Thymus (tissue), 11 donors: ENCODE results near the gene ALDH1L2. TPM values are rescaled to one million over a fixed set of nuclear protein-coding genes. Genes with fewer than 3 reads are reported as not detected.
A peak's percentile ranks its signal among the peaks of the same experiment; 100 is the strongest.

ENCODE experiments used
- DNase-seq, 9 donors: peaks; one replicate each; pipeline ENCODE4 v3.0.0-alpha.2; 2013; ENCODE audit warnings: low spot score in 9 of 9, low read depth in 6 of 9, missing footprints in 1 of 9
- H3K27ac ChIP-seq, 2 donors: one replicate each; pipeline ENCODE4 v1.5.1; 2013; ENCODE audit warnings: control low read depth in 1 of 2, low read depth in 1 of 2, low read length in 1 of 2, mild to moderate bottlenecking in 1 of 2, moderate library complexity in 1 of 2
- H3K27me3 ChIP-seq, 2 donors: one replicate each; pipeline ENCODE4 v1.5.1; 2013; ENCODE audit warnings: low read length in 1 of 2; ENCODE audit not compliant: control insufficient read depth in 2 of 2, insufficient read depth in 1 of 2
- H3K36me3 ChIP-seq, 2 donors: one replicate each; pipeline ENCODE4 v1.5.1; 2013; ENCODE audit warnings: low read length in 1 of 2, mild to moderate bottlenecking in 1 of 2, moderate library complexity in 1 of 2; ENCODE audit not compliant: control insufficient read depth in 2 of 2, insufficient read depth in 2 of 2
- H3K4me1 ChIP-seq, 2 donors: one replicate each; pipeline ENCODE4 v1.5.1; 2013; ENCODE audit warnings: low read length in 2 of 2; ENCODE audit not compliant: control insufficient read depth in 2 of 2, insufficient read depth in 2 of 2
- H3K4me3 ChIP-seq, 2 donors: one replicate each; pipeline ENCODE4 v1.5.1; 2013; ENCODE audit warnings: low read length in 2 of 2, control low read depth in 1 of 2, mild to moderate bottlenecking in 1 of 2
- H3K9me3 ChIP-seq, 2 donors: one replicate each; pipeline ENCODE4 v1.5.1; 2013; ENCODE audit warnings: low read length in 1 of 2, mild to moderate bottlenecking in 1 of 2; ENCODE audit not compliant: control insufficient read depth in 2 of 2, insufficient read depth in 1 of 2
- WGBS: extraction: QIAGEN DNeasy Blood & Tissue Kit; methylation state at CpG from one replicate; pipeline ENCODE4 v1.1.7; 2013; 5-methylcytosine and 5-hydroxymethylcytosine counted together
- polyA plus RNA-seq: library from polyadenylated mRNA; stranded (reverse); fragments of 200-250 nt; gene quantifications from one replicate; pipeline ENCODE4 v1.2.3, GENCODE V29; 2013
- total RNA-seq: library from RNA; stranded (reverse); fragments of 120-200 nt; gene quantifications from one replicate; pipeline ENCODE4 v1.2.4, GENCODE V29; 2013
- donor health status: healthy.

ALDH1L2 gene
- total and polyA plus RNA-seq, 2 donors, result 0.24 to 0.55 TPM

DNA sequence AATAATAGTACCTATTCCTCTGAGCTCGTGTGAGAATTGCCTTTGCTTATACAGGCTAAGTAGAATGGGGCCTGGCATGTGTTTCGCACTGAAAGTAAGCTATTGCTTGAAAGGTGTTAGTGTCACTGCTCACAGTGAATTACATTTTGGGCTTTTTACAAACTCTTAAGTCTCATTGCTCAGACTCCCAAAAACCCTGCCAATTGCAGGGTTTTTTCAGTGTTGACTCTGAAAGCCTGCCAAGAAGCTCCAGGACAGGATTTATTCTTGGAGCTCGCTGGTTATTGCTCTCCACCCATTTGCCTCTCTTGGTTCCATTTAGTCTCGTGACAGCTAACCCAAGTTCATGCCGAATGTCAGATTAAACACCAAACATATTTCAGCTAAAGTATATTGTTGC, 58.4 kb downstream of the ALDH1L2 start:
- Histone ChIP-seq H3K27ac (no peak overlapping the region), H3K4me3 (no peak overlapping the region), H3K4me1 (no peaks in the 10 kb centered on the region), H3K36me3 (no peaks in the 10 kb centered on the region), H3K27me3 (no peaks in the 10 kb centered on the region), H3K9me3 (no peaks in the 10 kb centered on the region)
- peak in 1 of 9 donors; percentile 9 for DNase-seq
- WGBS, result 92% methylated on average over 5 of the region's 5 CpGs

DNA sequence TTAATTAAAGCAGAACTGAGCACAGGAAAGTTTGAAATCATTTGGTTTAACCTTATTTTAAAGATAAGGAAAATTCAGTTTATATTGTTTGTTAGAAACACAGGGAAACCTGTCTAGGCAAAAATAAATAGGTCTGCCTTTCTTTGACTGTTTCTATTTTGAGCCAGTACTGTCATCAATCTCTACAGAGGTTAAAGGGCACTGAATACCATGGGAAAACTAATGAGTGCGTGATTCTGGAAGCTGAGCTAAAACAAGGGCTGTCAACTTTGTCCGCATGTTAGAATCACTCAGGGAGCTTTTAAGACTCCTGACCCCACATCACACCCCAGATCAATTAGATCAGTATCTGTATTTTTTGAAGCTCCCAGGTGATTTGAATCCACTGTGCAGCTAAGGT, 59.3 kb downstream of the ALDH1L2 start:
- Histone ChIP-seq H3K27ac (no peak overlapping the region), H3K4me3 (no peak overlapping the region), H3K27me3 (no peaks in the 10 kb centered on the region)

DNA sequence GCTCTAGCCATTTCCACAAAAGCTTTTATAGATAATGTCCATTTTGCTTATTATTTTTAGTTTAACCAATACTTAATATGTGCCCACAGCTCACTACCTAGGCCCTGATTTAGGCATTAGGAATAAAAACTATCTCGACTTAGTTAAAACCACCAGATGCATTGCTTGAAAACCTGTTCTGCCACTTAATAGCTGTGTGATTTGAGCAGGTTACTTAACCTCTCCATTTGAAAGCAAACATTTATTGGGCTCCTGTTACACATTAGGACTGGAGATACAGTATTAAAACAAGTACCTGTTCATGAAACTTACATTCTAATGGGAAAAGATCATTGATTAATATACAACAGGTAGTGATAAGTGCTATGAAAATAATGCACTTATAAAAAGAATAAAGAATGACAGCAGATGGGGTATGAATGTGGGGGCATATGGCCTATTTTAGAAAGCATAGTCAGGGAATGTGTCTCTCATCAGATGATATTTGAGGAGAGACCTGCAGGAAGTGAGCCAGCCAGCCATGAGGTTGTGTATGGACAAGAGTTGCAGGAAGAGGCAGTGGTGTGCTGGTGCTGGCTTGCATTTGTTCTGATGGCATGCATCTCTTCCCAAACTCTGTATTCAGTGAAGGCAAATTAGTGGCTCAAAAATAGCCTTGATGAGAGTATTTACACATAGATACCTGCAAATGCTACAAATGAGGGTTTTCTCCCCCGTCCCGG, 63.9 kb downstream of the ALDH1L2 start:
- WGBS, result 96% methylated on average over 3 of the region's 3 CpGs
- H3K4me1 ChIP-seq, result no peaks in the 10 kb centered on the region
- no peaks in the 10 kb centered on the region for H3K27me3 ChIP-seq
- no peaks in the 10 kb centered on the region for H3K9me3 ChIP-seq
- DNase-seq, result no peak
- peaks cover 0 to 6% of the 10 kb centered on the region in 2 donors for H3K36me3 ChIP-seq
- no peak overlapping the region for H3K27ac ChIP-seq
- no peak overlapping the region for H3K4me3 ChIP-seq

More for the DNA sequence above, 59.3 kb downstream of the ALDH1L2 start:
- H3K36me3 ChIP-seq, result no peaks in the 10 kb centered on the region
- H3K9me3 ChIP-seq, result no peaks in the 10 kb centered on the region
- 99% methylated on average over 2 of the region's 2 CpGs for WGBS
- no peak for DNase-seq
- no peaks in the 10 kb centered on the region for H3K4me1 ChIP-seq

DNA sequence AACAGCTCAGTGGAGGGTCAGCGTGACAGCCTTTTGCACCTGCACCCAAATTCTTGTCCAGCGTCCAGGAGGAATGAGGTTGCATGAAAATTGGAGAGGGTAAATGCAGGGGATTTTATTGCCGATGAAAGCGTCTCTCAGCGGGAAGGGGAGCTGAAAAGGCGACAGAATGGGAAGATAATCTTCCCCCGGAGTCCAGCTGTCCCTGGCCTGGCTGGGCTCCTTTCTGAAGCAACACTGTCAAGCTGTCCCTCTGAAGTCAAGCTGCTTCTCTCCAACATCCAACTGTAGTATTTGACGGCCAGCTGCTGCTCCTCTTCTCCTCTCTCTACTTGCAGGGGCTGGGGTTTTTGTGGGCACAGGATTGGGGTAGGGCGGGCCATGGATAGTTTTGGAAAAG, 65.5 kb downstream of the ALDH1L2 start:
- H3K27ac ChIP-seq, result no peak overlapping the region
- peaks cover 0 to 6% of the 10 kb centered on the region in 2 donors for H3K36me3 ChIP-seq
- H3K4me1 ChIP-seq, result no peaks in the 10 kb centered on the region
- WGBS, result 92% methylated on average over 9 of the region's 9 CpGs
- DNase-seq, result no peak
- no peak overlapping the region for H3K4me3 ChIP-seq
- no peaks in the 10 kb centered on the region for H3K27me3 ChIP-seq
- H3K9me3 ChIP-seq, result no peaks in the 10 kb centered on the region

DNA sequence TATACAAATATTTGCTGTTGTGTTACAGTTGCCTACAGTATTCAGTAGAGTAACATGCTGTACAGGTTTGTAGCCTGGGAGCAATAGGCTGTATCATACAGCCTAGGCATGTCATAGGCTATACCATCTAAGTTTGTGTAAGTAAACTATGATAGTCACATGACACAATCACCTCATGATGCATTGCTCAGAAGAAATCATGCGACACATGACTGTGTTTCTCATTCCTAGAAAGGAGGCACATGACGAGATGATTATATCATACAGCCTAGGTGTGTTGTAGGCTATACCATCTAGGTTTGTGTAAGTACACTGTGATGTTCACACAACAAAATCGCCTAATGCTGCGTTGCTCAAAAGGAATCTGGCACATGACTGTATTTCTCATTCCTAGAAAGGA, 66.2 kb downstream of the ALDH1L2 start:
- H3K4me3 ChIP-seq, result no peak overlapping the region
- 99% methylated on average over 4 of the region's 4 CpGs for WGBS
- H3K27me3 ChIP-seq, result no peaks in the 10 kb centered on the region
- DNase-seq, result no peak
- H3K4me1 ChIP-seq, result no peaks in the 10 kb centered on the region
- H3K36me3 ChIP-seq, result peaks cover 0 to 6% of the 10 kb centered on the region in 2 donors
- H3K27ac ChIP-seq, result no peak overlapping the region
- no peaks in the 10 kb centered on the region for H3K9me3 ChIP-seq

DNA sequence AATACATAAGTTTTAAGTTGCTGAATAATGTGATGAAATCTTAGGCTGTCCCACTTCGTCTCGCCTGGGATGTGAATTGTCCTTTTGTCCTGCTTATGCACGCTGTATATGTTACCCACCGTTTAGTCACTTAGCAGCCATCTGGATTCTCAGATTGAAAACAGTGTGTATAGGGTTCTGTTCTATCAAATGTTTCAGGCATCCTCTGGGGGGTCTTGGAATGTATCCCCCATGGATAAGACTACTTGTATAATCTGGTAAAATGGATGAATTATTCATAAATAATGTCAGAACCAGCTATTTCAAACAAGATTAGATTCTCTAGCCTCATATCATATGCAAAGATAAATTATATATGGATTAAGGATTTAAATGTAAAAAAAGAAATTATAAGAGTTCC, 68.7 kb downstream of the ALDH1L2 start:
- H3K27ac ChIP-seq, result no peak overlapping the region
- H3K4me3 ChIP-seq, result no peak overlapping the region
- no peaks in the 10 kb centered on the region for H3K9me3 ChIP-seq
- 99% methylated on average over 4 of the region's 4 CpGs for WGBS
- no peaks in the 10 kb centered on the region for H3K4me1 ChIP-seq
- H3K36me3 ChIP-seq, result peaks cover 0 to 6% of the 10 kb centered on the region in 2 donors
- H3K27me3 ChIP-seq, result no peaks in the 10 kb centered on the region
- no peak for DNase-seq

DNA sequence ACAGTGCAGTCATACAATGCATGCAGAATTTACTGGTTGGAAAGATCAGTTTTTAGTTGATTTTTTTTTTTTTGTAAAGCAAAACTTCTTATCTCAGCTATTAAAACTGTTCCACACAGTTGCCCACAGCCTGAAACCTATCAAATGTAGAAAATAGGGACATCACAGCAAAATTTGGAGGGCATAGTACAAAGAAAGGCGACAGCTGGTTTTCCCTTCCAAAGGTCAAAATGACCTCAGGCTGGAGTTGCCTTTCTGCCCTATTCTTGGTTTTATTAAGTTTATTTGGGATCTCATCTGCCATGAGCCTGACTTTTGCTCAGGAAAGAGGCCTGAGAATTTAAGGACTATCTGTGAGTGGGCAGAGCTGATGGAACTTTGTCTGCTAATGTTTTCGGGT, 69.7 kb downstream of the ALDH1L2 start:
- no peaks in the 10 kb centered on the region for H3K9me3 ChIP-seq
- no peaks in the 10 kb centered on the region for H3K4me1 ChIP-seq
- no peaks in the 10 kb centered on the region for H3K27me3 ChIP-seq
- WGBS, result 98% methylated on average over 2 of the region's 2 CpGs
- peaks cover 0 to 6% of the 10 kb centered on the region in 2 donors for H3K36me3 ChIP-seq
- no peak overlapping the region for H3K4me3 ChIP-seq
- no peak for DNase-seq
- H3K27ac ChIP-seq, result no peak overlapping the region

DNA sequence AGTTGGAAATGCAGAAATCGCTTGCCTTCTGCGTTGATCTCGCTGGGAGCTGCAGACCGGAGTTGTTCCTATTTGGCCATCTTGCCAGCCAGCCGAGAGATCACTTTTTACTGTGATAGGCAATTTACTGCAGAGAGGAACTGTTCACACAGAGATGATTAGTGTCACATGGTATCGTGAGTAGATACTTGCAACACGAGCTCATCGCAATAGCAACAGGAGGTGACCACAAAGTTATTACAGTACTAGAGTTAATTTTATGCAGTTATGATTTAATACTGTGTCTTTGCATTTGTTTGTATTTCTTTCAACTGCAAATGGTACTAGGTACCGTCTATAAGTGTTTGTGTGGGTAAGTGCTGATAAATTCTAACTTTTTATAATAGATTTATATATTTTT, 70.4 kb downstream of the ALDH1L2 start:
- WGBS, result 99% methylated on average over 9 of the region's 9 CpGs
- peaks cover 0 to 6% of the 10 kb centered on the region in 2 donors for H3K36me3 ChIP-seq
- DNase-seq, result no peak
- no peak overlapping the region for H3K4me3 ChIP-seq
- H3K27me3 ChIP-seq, result no peaks in the 10 kb centered on the region
- H3K27ac ChIP-seq, result no peak overlapping the region
- no peaks in the 10 kb centered on the region for H3K4me1 ChIP-seq
- no peaks in the 10 kb centered on the region for H3K9me3 ChIP-seq

DNA sequence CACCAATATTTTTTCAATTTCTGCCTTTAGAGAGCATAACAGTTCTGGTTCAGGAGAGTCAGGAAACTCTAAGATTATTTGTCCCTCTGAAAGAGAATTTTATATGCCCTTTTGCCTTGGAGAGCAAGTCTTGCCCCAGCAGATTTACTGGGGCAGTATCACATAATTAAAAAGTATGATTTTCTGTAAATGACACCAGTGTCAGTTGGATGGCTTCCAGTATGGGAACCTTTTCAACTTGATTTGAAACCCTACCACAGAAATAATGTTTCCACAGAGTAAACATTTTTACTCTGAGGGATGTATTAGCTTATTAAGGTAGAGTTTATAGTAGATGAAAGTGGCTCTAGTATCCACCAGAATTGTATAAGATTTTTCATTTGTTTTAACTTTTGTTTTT, 82.8 kb downstream of the ALDH1L2 start:
- H3K36me3 ChIP-seq, result peaks cover 8 to 14% of the 10 kb centered on the region in 2 donors
- no peak overlapping the region for H3K27ac ChIP-seq
- no peaks in the 10 kb centered on the region for H3K27me3 ChIP-seq
- no peak for DNase-seq
- peaks cover 9 to 14% of the 10 kb centered on the region in 2 donors for H3K4me1 ChIP-seq
- H3K9me3 ChIP-seq, result no peaks in the 10 kb centered on the region
- no peak overlapping the region for H3K4me3 ChIP-seq
